ENCODE results near the gene JMJD1C.
A peak's percentile ranks its signal among the peaks of the same experiment; 100 is the strongest.

The JMJD1C gene

DNA sequence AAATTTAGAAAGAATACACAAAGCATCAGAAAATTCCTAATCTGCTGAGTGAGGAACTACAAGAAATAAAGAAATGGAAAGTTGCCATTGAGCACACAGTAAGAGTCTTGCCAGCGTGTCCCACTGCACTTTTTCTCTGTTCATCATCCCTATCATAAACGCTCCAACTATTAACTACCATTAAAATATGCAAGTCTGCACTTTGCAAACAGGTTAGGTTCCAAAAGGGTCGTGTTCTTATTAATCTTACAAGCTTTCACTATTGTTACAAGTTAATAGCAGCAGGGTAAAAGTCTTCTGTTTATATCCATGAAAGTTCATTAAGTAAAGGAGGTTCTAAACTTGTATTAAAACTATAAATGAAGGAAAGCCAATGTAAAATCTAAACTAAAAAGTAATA, 5.2 kb upstream of the JMJD1C start (continued):
- TF ChIP-seq, protein P1, sequence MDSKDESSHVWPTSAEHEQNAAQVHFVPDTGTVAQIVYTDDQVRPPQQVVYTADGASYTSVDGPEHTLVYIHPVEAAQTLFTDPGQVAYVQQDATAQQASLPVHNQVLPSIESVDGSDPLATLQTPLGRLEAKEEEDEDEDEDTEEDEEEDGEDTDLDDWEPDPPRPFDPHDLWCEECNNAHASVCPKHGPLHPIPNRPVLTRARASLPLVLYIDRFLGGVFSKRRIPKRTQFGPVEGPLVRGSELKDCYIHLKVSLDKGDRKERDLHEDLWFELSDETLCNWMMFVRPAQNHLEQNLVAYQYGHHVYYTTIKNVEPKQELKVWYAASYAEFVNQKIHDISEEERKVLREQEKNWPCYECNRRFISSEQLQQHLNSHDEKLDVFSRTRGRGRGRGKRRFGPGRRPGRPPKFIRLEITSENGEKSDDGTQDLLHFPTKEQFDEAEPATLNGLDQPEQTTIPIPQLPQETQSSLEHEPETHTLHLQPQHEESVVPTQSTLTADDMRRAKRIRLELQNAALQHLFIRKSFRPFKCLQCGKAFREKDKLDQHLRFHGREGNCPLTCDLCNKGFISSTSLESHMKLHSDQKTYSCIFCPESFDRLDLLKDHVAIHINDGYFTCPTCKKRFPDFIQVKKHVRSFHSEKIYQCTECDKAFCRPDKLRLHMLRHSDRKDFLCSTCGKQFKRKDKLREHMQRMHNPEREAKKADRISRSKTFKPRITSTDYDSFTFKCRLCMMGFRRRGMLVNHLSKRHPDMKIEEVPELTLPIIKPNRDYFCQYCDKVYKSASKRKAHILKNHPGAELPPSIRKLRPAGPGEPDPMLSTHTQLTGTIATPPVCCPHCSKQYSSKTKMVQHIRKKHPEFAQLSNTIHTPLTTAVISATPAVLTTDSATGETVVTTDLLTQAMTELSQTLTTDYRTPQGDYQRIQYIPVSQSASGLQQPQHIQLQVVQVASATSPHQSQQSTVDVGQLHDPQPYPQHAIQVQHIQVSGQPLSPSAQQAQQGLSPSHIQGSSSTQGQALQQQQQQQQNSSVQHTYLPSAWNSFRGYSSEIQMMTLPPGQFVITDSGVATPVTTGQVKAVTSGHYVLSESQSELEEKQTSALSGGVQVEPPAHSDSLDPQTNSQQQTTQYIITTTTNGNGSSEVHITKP (tag by site-specific recombination; IDR thresholded peaks at IDR 0.05) = 0 out of 2 replicates have a peak, but pooled peaks have one; percentile 28
- TF ChIP-seq ZNF214 (tag by site-specific recombination; IDR thresholded peaks at IDR 0.05; ENCODE audit: borderline replicate concordance) = no peak

DNA sequence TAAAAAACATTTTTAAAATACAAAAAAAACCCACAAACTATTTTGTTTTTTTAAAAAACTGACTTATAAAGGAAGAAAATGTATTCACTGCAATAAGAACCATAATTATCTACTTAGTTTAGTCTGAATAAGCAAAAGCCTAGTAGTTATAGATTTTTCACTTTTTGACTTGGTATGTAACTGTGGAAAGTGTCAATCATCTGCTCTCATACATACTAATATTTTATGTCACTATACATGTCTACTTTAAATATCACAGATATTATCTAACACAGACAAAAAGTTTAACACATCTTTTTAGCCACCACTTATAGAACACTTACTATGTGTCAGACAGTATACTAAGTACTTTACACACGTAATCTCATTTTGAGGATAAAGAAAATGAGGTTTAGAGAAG, 3.2 kb upstream of the JMJD1C start:
- Histone ChIP-seq H3K27ac (ENCODE audit: extremely low read depth, low read depth, low read length) (no peak overlapping the region), H3K9me3 (ENCODE audit: control insufficient read depth, insufficient read depth, low read depth, low read length) (no peaks in the 10 kb centered on the region), H3K4me1 (ENCODE audit: control insufficient read depth, insufficient read depth, low read length) (peaks cover 7% of the 10 kb centered on the region; the same call in 1 of the 2 replicates), H3K36me3 (ENCODE audit: control insufficient read depth in 2 of 2, insufficient read depth in 1 of 2, low read length in 2 of 2) (no peaks in the 10 kb centered on the region), H3K4me3 (ENCODE audit: low read depth, low read length) (no peak overlapping the region)
- POLR2A ChIA-PET = no interaction called here
- TF ChIP-seq MZF1 (tag by site-specific recombination; IDR thresholded peaks at IDR 0.05; ENCODE audit: borderline replicate concordance) = no peak
- TF ChIP-seq, protein P2, sequence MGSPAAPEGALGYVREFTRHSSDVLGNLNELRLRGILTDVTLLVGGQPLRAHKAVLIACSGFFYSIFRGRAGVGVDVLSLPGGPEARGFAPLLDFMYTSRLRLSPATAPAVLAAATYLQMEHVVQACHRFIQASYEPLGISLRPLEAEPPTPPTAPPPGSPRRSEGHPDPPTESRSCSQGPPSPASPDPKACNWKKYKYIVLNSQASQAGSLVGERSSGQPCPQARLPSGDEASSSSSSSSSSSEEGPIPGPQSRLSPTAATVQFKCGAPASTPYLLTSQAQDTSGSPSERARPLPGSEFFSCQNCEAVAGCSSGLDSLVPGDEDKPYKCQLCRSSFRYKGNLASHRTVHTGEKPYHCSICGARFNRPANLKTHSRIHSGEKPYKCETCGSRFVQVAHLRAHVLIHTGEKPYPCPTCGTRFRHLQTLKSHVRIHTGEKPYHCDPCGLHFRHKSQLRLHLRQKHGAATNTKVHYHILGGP (tag by site-specific recombination; IDR thresholded peaks at IDR 0.05) = no peak
- TF ChIP-seq ZNF223 (tag by site-specific recombination; IDR thresholded peaks at IDR 0.05) = no peak
- TF ChIP-seq PRDM1 (tag by site-specific recombination; IDR thresholded peaks at IDR 0.05) = no peak
- TF ChIP-seq ZNF169 (tag by site-specific recombination; IDR thresholded peaks at IDR 0.05) = no peak
- TF ChIP-seq, protein P3, sequence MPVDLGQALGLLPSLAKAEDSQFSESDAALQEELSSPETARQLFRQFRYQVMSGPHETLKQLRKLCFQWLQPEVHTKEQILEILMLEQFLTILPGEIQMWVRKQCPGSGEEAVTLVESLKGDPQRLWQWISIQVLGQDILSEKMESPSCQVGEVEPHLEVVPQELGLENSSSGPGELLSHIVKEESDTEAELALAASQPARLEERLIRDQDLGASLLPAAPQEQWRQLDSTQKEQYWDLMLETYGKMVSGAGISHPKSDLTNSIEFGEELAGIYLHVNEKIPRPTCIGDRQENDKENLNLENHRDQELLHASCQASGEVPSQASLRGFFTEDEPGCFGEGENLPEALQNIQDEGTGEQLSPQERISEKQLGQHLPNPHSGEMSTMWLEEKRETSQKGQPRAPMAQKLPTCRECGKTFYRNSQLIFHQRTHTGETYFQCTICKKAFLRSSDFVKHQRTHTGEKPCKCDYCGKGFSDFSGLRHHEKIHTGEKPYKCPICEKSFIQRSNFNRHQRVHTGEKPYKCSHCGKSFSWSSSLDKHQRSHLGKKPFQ (tag by site-specific recombination; IDR thresholded peaks at IDR 0.05) = no peak
- no peak for TF ChIP-seq ZNF426 (tag by site-specific recombination; IDR thresholded peaks at IDR 0.05)
- TF ChIP-seq, protein P4, sequence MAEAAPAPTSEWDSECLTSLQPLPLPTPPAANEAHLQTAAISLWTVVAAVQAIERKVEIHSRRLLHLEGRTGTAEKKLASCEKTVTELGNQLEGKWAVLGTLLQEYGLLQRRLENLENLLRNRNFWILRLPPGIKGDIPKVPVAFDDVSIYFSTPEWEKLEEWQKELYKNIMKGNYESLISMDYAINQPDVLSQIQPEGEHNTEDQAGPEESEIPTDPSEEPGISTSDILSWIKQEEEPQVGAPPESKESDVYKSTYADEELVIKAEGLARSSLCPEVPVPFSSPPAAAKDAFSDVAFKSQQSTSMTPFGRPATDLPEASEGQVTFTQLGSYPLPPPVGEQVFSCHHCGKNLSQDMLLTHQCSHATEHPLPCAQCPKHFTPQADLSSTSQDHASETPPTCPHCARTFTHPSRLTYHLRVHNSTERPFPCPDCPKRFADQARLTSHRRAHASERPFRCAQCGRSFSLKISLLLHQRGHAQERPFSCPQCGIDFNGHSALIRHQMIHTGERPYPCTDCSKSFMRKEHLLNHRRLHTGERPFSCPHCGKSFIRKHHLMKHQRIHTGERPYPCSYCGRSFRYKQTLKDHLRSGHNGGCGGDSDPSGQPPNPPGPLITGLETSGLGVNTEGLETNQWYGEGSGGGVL (tag by site-specific recombination; IDR thresholded peaks at IDR 0.05) = no peak
- no peak for TF ChIP-seq ZNF324 (tag by site-specific recombination; IDR thresholded peaks at IDR 0.05)
- no peak for TF ChIP-seq ZBTB7A (tag by site-specific recombination; IDR thresholded peaks at IDR 0.05; ENCODE audit: low read depth)
- no peak for TF ChIP-seq ZNF416 (tag by site-specific recombination; IDR thresholded peaks at IDR 0.05)
- no peak for TF ChIP-seq ZNF623 (tag by site-specific recombination; IDR thresholded peaks at IDR 0.05)
- no peak for TF ChIP-seq ZNF24 (tag by site-specific recombination; IDR thresholded peaks at IDR 0.05)
- TF ChIP-seq ZFP3 (tag by site-specific recombination; IDR thresholded peaks at IDR 0.05; ENCODE audit: low read depth) = no peak
- no peak for TF ChIP-seq ZNF335 (tag by site-specific recombination; conservative IDR thresholded peaks at IDR 0.05)
- TF ChIP-seq ZNF707 (tag by site-specific recombination; IDR thresholded peaks at IDR 0.05) = no peak
- TF ChIP-seq ZSCAN16 (tag by site-specific recombination; IDR thresholded peaks at IDR 0.05) = no peak
- no peak for TF ChIP-seq ZFP41 (tag by site-specific recombination; IDR thresholded peaks at IDR 0.05; ENCODE audit: borderline replicate concordance)
- TF ChIP-seq ZNF391 (tag by site-specific recombination; IDR thresholded peaks at IDR 0.05; ENCODE audit: borderline replicate concordance, low read depth) = no peak
- TF ChIP-seq ZNF664 (tag by site-specific recombination; IDR thresholded peaks at IDR 0.05) = no peak
- CTCF ChIA-PET = interaction anchor here (0.7 kb wide), 1 partner anchor 113 kb away, joined by 4 read pairs; no protein-coding TSS in a partner anchor

Measured in HEK293 (cell line).